CD4-positive, alpha-beta T cell (primary cell): ENCODE data around the gene NRIP3. TPM values are rescaled to one million over a fixed set of nuclear protein-coding genes. Genes with fewer than 3 reads are reported as not detected.

Experiments
- ATAC-seq: fragments of 200-7000 bp; cut with Tn5 transposase; one replicate; pipeline ENCODE4 v1.10.0; 2022; ENCODE audit warnings: mild to moderate bottlenecking; ENCODE audit not compliant: poor library complexity
- CTCF ChIA-PET: fragments of 350-600 bp; sonication (Branson Sonifier 250); formaldehyde crosslinking; loops from one replicate; lab custom pipeline; 2021; ENCODE audit warnings: antibody characterized with exemption, inconsistent platforms; lab: Charles Lee
- POLR2A ChIA-PET: fragments of 350-600 bp; sonication (Branson Sonifier 250); formaldehyde crosslinking; loops from one replicate; lab custom pipeline; 2021; ENCODE audit warnings: antibody characterized with exemption, inconsistent platforms; lab: Charles Lee
- DNase-seq, 14 experiments: peaks; one replicate each; pipeline ENCODE4 v3.0.0-alpha.2; 2013 to 2020; ENCODE audit warnings: mixed read lengths in 2 of 14
- H3K27ac ChIP-seq, 2 donors: one replicate each; pipeline versions ENCODE4 v1.5.1 to v1.7.0; 2013; ENCODE audit warnings: low read length in 2 of 2, low read depth in 1 of 2, mild to moderate bottlenecking in 1 of 2
- H3K27me3 ChIP-seq, 2 experiments: 1 replicate in 1 of 2; 2 replicates in 1 of 2; pipeline versions ENCODE4 v1.6.1 to v1.7.0; 2013; ENCODE audit warnings: low read length in 2 of 2, control low read depth in 1 of 2, mild to moderate bottlenecking in 1 of 2, moderate library complexity in 1 of 2; ENCODE audit not compliant: insufficient read depth in 2 of 2, control insufficient read depth in 1 of 2
- H3K36me3 ChIP-seq: one replicate; pipeline ENCODE4 v1.6.1; 2013; ENCODE audit warnings: low read length, control low read depth; ENCODE audit not compliant: insufficient read depth
- H3K4me1 ChIP-seq: one replicate; pipeline ENCODE4 v1.6.1; 2013; ENCODE audit warnings: low read length, control low read depth; ENCODE audit not compliant: insufficient read depth
- H3K4me3 ChIP-seq: one replicate; pipeline ENCODE4 v1.5.1; 2013; ENCODE audit warnings: mild to moderate bottlenecking, low read length, moderate library complexity
- H3K9me3 ChIP-seq, 2 experiments: 1 replicate in 1 of 2; 2 replicates in 1 of 2; pipeline versions ENCODE4 v1.6.1 to v1.7.0; 2013; ENCODE audit warnings: low read length in 2 of 2, mild to moderate bottlenecking in 2 of 2, control low read depth in 1 of 2, moderate library complexity in 1 of 2; ENCODE audit not compliant: control insufficient read depth in 1 of 2, insufficient read depth in 1 of 2
- H3K27ac Mint-ChIP-seq: one replicate; pipeline ENCODE4 v1.8.0; 2020; ENCODE audit warnings: mixed read lengths
- H3K27me3 Mint-ChIP-seq: one replicate; pipeline ENCODE4 v1.8.0; 2021; ENCODE audit warnings: mixed read lengths
- H3K36me3 Mint-ChIP-seq: one replicate; pipeline ENCODE4 v1.8.0; 2021; ENCODE audit warnings: low read depth, mixed read lengths
- H3K4me1 Mint-ChIP-seq: one replicate; pipeline ENCODE4 v1.8.0; 2021; ENCODE audit warnings: low read depth, mixed read lengths
- H3K4me3 Mint-ChIP-seq: one replicate; pipeline ENCODE4 v1.8.0; 2020; ENCODE audit warnings: mild to moderate bottlenecking, mixed read lengths
- H3K9me3 Mint-ChIP-seq: one replicate; pipeline ENCODE4 v1.8.0; 2020; ENCODE audit warnings: mixed read lengths
- CTCF ChIP-seq: fragments of 200-600 bp; IDR thresholded peaks from one replicate; pipeline ENCODE4 v1.8.0; 2022; ENCODE audit warnings: antibody characterized with exemption, mild to moderate bottlenecking
- intact Hi-C, 2 experiments: fragments of 100-400 bp; cut with DNase I in 1 of 2; cut with micrococcal nuclease in 1 of 2; formaldehyde crosslinking; loops; one replicate each; pipeline versions ENCODE4 v1.15.1 to v1.9.0; 2023 to 2025; cut with DNase I, micrococcal nuclease
- total RNA-seq, 174 experiments: library from RNA in 2 of 174; stranded (reverse) in 2 of 174; gene quantifications; one replicate each; pipeline ENCODE4 v1.2.3 and lab custom pipeline; 2021 to 2026

Gene NRIP3
- total RNA-seq, 2 experiments from 2014 or later = 4.6 to 4.9 TPM

DNA sequence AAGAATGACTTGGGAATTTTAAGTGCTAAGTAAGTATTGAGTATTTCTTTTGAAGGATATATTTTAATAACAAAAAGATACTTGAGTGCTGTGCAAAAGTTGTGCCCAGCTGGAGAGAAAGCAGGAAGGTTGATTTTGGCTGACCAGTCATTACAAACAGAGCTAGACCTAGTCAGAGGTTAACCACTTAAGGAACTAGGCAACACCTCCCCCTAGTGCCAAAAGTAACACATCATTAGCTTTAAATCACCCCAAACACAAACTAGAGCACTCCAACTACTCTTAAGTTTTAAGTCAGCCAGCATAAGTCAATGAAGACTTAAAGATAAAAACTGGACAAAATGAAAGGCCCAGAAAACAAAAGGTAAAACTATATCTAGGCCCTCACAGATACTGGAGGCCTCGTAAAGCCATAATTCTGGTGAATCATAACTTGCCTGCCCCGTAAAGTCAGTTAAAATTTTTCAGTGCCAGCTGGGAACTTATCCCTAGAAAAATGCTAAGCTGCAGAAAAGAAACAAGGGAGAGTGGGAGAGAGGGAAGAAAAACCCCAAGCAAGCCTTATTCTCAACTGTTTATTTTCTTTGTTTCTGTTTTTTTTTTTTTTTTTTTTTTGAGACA, 44.1 kb downstream of the NRIP3 start:
- Histone ChIP-seq H3K9me3 (no peaks in the 10 kb centered on the region), H3K27ac (no peak overlapping the region), H3K4me1 (peaks cover 20% of the 10 kb centered on the region), H3K4me3 (no peak overlapping the region), H3K27me3 (no peaks in the 10 kb centered on the region), H3K36me3 (peaks cover 25% of the 10 kb centered on the region)
- POLR2A ChIA-PET = interaction anchor here (0.9 to 1.3 kb wide), 4 partner anchors 12 to 277 kb away, joined by 4 to 5 read pairs (median 4); partner anchors contain the start of genes RPL27A and TRIM66
- Mint-ChIP-seq H3K9me3 (no peaks in the 10 kb centered on the region), H3K4me3 (peak overlapping the region; percentile 67), H3K4me1 (peaks cover 34% of the 10 kb centered on the region), H3K27ac (peak overlapping the region; percentile 42), H3K27me3 (no peaks in the 10 kb centered on the region), H3K36me3 (peaks cover 55% of the 10 kb centered on the region)
- peak; percentile 61 for TF ChIP-seq CTCF
- intact Hi-C loops = loop anchor here (1.0 to 10.0 kb wide), 6 partner anchors 45 to 1345 kb away; partner anchors contain the start of genes ADM (in 1 of the 2), RPL27A (in 1 of the 2), TRIM66 (in 1 of the 2) and ZNF143 (in 1 of the 2)
- CTCF ChIA-PET = interaction anchor here (0.6 to 1.5 kb wide), 7 partner anchors 28 to 927 kb away, joined by 3 to 14 read pairs (median 3); partner anchors contain the start of gene AKIP1
- peak in 5 of 14 experiments; percentile 4 to 68 (median 54) for DNase-seq
- ATAC-seq = no peak

DNA sequence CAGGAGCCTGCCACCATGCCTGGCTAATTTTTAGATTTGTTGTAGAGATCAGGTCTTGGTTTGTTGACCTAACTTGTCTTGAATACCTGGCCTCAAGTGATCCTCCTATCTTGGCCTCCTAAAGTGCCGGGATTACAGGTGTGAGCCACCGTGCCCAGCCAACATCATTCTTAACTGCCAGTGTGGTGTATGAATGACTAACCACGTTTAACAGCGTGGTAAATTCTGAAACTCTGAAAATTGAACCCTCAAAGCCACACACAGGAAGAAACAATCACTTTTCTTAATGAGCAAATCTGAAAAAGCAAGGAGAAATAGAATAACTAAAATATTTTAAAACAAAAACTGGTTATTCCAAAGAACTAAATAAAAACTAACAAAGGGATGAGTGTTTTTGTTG, 46.9 kb downstream of the NRIP3 start:
- peaks cover 4% of the 10 kb centered on the region for H3K4me1 ChIP-seq
- CTCF ChIA-PET = no interaction called here
- ATAC-seq (no peak), DNase-seq (no peak)
- no peak overlapping the region for H3K4me3 Mint-ChIP-seq
- intact Hi-C loops = no loop called here
- peaks cover 71% of the 10 kb centered on the region for H3K36me3 Mint-ChIP-seq
- H3K36me3 ChIP-seq = peaks cover 44% of the 10 kb centered on the region
- no peaks in the 10 kb centered on the region for H3K27me3 Mint-ChIP-seq
- no peak overlapping the region for H3K27ac ChIP-seq
- H3K27me3 ChIP-seq = no peaks in the 10 kb centered on the region
- H3K9me3 ChIP-seq = no peaks in the 10 kb centered on the region
- H3K4me1 Mint-ChIP-seq = peaks cover 15% of the 10 kb centered on the region
- no peaks in the 10 kb centered on the region for H3K9me3 Mint-ChIP-seq
- H3K27ac Mint-ChIP-seq = no peak overlapping the region
- POLR2A ChIA-PET = no interaction called here
- no peak for TF ChIP-seq CTCF
- H3K4me3 ChIP-seq = no peak overlapping the region

DNA sequence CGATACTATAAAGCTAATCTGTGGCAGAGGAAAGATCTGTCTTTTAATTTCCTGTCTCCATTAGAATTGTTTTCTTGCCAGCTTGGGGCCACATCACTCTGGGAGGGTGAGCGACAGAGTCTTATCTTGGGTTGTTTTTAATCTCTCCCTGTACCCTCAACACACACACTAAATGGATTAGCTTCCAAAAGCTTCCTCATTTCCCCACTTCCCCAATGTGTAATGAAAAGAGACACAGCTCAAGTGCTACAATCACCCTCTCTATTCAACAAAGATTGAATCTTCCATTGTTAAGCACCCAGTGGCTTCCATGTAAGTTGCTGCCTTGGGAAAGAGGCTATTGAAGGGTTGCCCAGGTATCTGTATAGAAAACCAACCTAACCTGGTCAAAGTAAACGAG, 54.9 kb downstream of the NRIP3 start:
- Mint-ChIP-seq H3K36me3 (peaks cover 70% of the 10 kb centered on the region), H3K27me3 (no peaks in the 10 kb centered on the region), H3K4me1 (no peaks in the 10 kb centered on the region), H3K9me3 (no peaks in the 10 kb centered on the region), H3K4me3 (no peak overlapping the region), H3K27ac (no peak overlapping the region)
- POLR2A ChIA-PET = interaction anchor here (0.8 kb wide), 1 partner anchor 15 kb away, joined by 3 read pairs; the partner anchor contains the start of gene TMEM9B
- H3K4me1 ChIP-seq = no peaks in the 10 kb centered on the region
- no peak for TF ChIP-seq CTCF
- H3K27ac ChIP-seq = no peak overlapping the region
- H3K4me3 ChIP-seq = no peak overlapping the region
- intact Hi-C loops = no loop called here
- no peak for DNase-seq
- peaks cover 54% of the 10 kb centered on the region for H3K36me3 ChIP-seq
- CTCF ChIA-PET = interaction anchor here (1.2 kb wide), 1 partner anchor 8 kb away, joined by 3 read pairs; no protein-coding TSS in a partner anchor
- H3K27me3 ChIP-seq = no peaks in the 10 kb centered on the region
- no peak for ATAC-seq
- no peaks in the 10 kb centered on the region for H3K9me3 ChIP-seq
